CD4-positive, alpha-beta T cell treated with Interleukin-4 for 4 hours (primary cell): ENCODE results near the gene CEP128.

Experiments used
- DNase-seq: peaks from one replicate; pipeline ENCODE4 v3.0.0-alpha.2; 2020

The CEP128 gene

DNA sequence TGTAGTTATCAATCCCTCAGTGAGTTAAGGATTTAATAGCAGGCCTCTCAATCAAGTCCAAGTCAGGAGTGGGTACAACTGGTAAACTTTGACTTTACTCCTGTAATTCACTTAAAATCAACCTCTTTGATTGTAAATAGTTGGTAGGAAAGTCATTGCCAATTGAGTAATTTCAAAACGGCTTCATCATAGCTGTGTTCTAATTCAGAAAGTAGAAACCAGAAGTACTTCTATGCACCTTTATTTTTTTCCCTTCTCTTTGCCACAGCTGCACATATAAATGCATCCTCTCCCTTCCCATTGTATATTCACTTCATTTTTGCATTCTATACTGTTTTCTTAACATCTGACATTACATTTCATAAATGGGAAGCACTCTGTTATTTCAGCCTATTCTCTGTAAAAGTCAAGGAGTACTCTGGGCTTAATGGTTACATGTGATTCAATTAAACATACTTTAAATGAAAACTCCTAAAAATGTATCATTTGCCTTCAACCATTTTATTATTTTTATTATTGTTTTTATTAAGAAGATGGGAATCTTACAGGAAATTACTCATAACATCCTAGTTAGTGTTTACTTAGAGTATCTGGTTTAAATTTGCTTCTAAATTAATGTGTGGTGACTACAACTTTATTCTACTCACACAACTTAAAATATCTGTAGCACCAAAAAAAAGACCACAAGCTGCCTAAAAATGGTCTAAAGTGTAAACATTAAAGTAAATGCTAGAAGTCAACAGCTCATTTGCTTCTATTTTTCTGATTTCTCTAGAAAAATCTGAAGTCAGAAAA lies 171.2 kb downstream of the CEP128 start:
- DNase-seq = no peak

GRCh38 chr14:80768646-80769045 lies 172.9 kb downstream of the CEP128 start:
- no peak for DNase-seq

- DNase-seq = no peak
Measured at GRCh38 chr14:80764921-80765507, 176.5 kb downstream of the CEP128 start.

DNA sequence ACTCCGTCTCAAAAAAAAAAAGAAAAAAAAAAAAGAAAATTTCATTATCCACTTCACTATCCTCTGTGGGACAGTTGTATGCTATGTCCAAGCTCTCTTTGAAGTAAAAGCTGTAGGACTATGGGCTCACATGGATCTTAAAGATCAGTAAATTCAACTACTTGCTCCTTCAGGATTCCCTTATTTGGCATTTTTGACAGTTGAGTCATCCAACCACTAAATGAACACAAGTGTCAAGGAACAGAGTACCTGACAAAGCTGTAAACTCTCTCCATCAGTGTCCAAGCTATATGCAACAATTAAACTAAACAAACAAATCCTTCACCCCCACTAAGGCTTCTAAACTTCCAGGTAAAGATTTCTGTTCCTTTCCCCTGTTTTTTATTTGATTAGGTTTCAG lies 177.0 kb downstream of the CEP128 start:
- DNase-seq = no peak

DNA sequence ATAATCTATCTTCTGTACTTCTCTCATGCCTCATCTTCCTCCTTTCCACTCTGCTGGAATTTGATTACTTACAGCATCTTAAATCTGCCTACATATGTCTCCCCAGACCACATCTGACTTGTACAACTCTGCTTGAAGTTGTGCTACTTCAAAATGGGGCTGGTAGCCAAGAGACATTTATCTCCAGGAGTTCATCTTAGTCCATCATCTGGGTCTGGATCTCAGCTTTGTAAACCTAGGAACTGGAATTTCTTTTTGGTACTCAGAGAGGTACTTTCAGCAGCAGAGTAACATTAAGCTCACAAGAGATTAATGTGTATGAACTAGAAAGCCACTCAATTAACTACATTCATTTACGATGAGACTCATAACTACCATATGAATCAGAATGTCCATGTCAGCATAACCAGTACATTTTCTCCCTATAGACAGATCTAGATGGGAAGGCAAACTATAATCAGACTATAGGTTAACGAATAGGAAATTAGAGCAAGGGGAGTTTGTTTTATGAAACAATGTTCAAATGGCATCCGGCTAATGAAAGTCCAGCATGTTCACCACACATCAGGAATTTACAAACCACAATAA lies 178.8 kb downstream of the CEP128 start:
- no peak for DNase-seq

DNA sequence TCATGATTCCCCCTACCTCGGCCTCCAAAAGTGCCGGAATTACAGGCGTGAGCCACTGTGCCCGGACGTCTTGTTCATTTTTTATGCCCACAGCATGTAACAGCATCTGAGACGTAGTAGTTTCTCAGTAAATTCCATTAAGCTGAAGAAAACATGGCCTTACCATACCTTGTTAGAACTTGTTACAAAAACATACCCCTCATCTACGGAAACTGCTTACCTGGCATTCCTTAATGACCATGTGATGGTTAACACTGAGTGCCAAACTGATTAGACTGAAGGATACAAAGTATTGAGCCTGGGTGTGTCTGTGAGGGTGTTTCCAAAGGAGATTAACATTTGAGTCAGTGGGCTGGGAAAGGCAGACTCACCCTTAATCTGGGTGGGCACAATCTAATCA lies 186.8 kb downstream of the CEP128 start:
- DNase-seq = no peak

GRCh38 chr14:80751285-80751684 lies 190.3 kb downstream of the CEP128 start:
- DNase-seq = no peak

DNA sequence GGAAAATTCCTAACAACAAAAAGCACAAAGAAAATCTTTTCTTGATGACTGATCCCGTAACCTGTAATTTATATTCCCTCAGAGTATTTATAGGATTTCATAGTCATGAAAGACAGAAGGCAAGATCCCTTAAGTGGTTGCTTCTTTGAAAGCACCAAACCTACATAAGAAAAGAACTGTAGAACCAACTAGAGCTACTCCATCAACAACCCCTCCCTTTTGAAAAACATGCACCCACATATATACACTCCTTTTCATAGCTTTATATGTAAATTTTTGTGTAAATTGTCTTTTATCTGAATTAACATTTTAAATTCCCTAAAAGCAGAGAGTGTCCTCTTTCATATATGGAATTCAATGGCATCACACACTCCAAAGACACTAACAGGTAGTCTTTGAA lies 215.3 kb downstream of the CEP128 start:
- DNase-seq = no peak

DNA sequence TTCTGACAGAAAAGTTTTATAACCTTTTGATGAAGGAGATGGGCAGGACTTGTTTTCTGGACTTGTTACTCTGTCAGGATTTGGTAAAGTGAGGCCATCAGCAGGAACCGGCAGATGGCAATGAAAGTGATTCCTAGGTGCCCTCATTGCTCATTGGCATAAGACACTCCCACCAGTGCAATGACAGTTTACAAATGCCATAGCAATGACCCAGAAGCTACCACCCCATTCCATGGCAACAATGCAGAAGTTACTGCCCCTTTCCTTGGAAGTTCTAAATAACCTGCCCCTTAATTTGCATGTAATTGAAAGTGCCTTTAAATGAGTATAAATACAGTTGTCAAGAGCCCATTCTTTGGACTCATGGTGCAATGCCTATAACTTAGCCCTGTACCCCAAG lies 222.6 kb downstream of the CEP128 start:
- no peak for DNase-seq

GRCh38 chr14:80714474-80714873 lies 227.1 kb downstream of the CEP128 start:
- DNase-seq = no peak

- DNase-seq = no peak
Measured at GRCh38 chr14:80713076-80713850, 228.3 kb downstream of the CEP128 start.

- no peak for DNase-seq
Measured at GRCh38 chr14:80705241-80705980, 236.1 kb downstream of the CEP128 start.

DNA sequence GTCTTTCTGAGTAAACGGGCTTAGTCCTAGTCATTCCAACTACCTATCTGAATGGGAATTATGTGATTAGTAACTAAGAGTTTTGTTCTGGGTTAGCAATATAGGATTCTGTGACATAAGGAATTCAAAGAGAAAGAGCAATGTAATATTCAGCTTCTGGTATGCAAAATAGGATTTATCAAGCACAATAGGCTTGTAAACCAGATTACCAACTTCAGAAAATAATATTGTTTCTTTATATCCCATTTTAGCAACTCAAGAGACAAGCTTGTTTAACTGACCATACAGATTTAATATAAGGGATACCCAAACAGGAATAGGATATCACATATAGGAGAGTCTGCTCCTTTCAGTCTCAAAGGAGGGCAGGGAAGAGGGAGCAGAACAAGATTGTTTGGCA lies 240.9 kb downstream of the CEP128 start:
- DNase-seq = no peak

- DNase-seq = no peak
Measured at GRCh38 chr14:80699861-80700260, 241.7 kb downstream of the CEP128 start.

GRCh38 chr14:80698974-80699373 lies 242.6 kb downstream of the CEP128 start:
- DNase-seq = no peak

DNA sequence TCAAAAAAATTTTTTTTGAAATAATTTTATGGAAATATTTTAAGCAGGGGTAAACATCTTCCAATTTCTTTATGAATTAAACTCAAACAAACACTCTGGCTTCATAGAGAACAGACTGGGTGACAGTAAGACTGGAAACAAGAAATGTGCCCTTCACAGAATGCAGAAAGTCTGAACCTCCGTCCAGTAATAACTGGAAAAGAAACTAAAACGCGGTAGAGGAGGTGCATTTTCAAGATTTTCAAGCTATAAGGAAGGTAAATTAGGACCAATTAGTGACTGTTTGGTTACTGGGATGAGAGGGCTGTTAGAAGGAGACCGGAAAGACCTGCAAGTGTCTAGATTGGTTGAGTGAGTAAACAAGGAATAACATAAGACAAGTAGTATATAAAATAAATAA lies 245.7 kb downstream of the CEP128 start:
- no peak for DNase-seq

DNA sequence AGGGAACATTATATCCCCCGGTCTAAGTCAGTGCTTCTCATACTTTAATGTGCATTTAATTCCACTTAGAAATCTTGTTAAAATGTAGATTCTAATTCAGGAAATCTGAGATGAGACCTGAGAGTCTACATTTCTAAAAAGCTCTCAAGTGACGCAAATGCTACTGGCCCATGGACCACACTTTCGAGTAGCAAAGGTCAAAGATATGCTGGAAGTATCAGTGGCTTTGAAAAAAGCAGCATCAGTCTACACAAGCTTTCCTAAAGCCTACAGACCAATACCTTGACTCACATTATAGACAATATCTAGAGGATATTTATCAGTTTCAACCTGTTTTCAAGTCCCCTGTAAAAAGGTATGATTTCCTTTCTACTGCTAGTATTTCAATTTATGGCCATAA lies 248.6 kb downstream of the CEP128 start:
- no peak for DNase-seq

- no peak for DNase-seq
Measured at GRCh38 chr14:80681651-80682050, 259.9 kb downstream of the CEP128 start.

GRCh38 chr14:80679273-80679672 lies 262.3 kb downstream of the CEP128 start:
- DNase-seq = no peak

- no peak for DNase-seq
Measured at GRCh38 chr14:80678436-80678835, 263.1 kb downstream of the CEP128 start.

DNA sequence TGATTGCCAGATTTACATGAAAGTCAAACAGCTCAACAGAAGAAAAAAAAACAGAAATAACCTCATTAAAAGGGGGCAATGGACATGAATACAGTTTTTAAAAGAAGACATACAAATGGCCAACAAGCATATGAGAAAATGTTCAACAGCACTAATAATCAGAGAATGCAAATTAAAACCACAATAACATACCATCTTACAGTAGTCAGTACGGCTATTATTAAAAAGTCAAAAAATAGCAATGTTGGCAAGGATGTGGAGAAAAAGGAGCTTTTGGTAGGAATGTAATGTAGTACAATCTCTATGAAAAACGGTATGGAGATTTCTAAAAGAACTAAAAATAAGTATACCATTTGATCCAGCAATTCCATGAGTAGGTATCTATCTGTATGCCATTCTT lies 272.1 kb downstream of the CEP128 start:
- DNase-seq = no peak

DNA sequence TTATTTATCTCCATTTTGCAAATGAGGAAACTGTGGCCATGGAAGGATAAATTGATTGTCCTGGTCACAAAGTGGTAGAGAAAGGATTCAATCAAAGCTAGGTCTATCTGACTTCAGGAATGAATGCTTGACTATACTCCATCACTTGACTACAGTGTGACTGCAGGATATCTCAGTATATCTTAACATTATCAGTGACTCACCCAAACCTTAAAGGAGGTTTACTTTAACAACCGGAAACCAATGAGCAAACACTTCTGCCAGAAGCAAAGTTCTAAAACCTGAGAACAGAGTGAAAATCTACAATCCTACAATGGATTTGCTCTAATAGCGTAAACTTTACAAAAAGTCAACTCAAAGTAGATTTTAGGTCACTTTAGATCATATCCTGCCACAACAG lies 277.0 kb downstream of the CEP128 start:
- DNase-seq = no peak

GRCh38 chr14:80663541-80663940 lies 278.0 kb downstream of the CEP128 start:
- DNase-seq = no peak
